GM21381 (cell line): ENCODE data around the gene PRXL2B.
"Not testable (repeated sequence)": the region's sequence is repeated elsewhere in the genome, so short reads cannot be mapped to it uniquely, and the experiment has no call there.

Experiments used
- ATAC-seq: cut with Tn5 transposase; IDR thresholded peaks from one replicate; pipeline ENCODE4 v1.9.1; 2021; ENCODE audit warnings: mild to moderate bottlenecking, moderate library complexity; ENCODE audit not compliant: unreplicated experiment

Gene PRXL2B

GRCh38 chr1:2611031-2611501 lies 24.5 kb downstream of the PRXL2B start:
- ATAC-seq: no peak

GRCh38 chr1:2611621-2612437 lies 25.3 kb downstream of the PRXL2B start:
- ATAC-seq: no peak

- no peak for ATAC-seq
These were observed 26.2 kb downstream of the PRXL2B start for GRCh38 chr1:2612591-2613365.

- no peak for ATAC-seq
These were observed 27.6 kb downstream of the PRXL2B start for GRCh38 chr1:2614145-2614544.

GRCh38 chr1:2617971-2618470 lies 31.4 kb downstream of the PRXL2B start:
- ATAC-seq: no peak

GRCh38 chr1:2623571-2624337 lies 37.2 kb downstream of the PRXL2B start:
- ATAC-seq: no peak

- no peak for ATAC-seq
These were observed 38.2 kb downstream of the PRXL2B start for GRCh38 chr1:2624735-2625300.

- no peak for ATAC-seq
These were observed 38.7 kb downstream of the PRXL2B start for GRCh38 chr1:2625311-2625710.

- not testable (repeated sequence) for ATAC-seq
These were observed 39.2 kb downstream of the PRXL2B start for GRCh38 chr1:2625748-2626147.

GRCh38 chr1:2627746-2628145 lies 41.2 kb downstream of the PRXL2B start:
- no peak for ATAC-seq

- ATAC-seq: no peak
These were observed 41.8 kb downstream of the PRXL2B start for GRCh38 chr1:2628191-2628932.

GRCh38 chr1:2628933-2629626 lies 42.5 kb downstream of the PRXL2B start:
- ATAC-seq: no peak

- ATAC-seq: no peak
These were observed 43.3 kb downstream of the PRXL2B start for GRCh38 chr1:2629627-2630497.

GRCh38 chr1:2630498-2631135 lies 44.0 kb downstream of the PRXL2B start:
- ATAC-seq: no peak

GRCh38 chr1:2631136-2632050 lies 44.8 kb downstream of the PRXL2B start:
- no peak for ATAC-seq

GRCh38 chr1:2632051-2632430 lies 45.5 kb downstream of the PRXL2B start:
- ATAC-seq: no peak
